GM18498 (cell line): ENCODE data around the gene MAP1LC3B2.

Experiments
- ATAC-seq: cut with Tn5 transposase; IDR thresholded peaks from one replicate; pipeline ENCODE4 v1.9.1; 2021; ENCODE audit warnings: mild to moderate bottlenecking, moderate library complexity; ENCODE audit not compliant: unreplicated experiment

Gene MAP1LC3B2

GRCh38 chr12:116591855-116592637, 32.9 kb downstream of the MAP1LC3B2 start:
- ATAC-seq = no peak

- no peak for ATAC-seq
Measured at GRCh38 chr12:116592731-116593130, 33.5 kb downstream of the MAP1LC3B2 start.

- no peak for ATAC-seq
Measured at GRCh38 chr12:116594325-116595038, 35.3 kb downstream of the MAP1LC3B2 start.

- no peak for ATAC-seq
Measured at GRCh38 chr12:116595186-116595585, 36.0 kb downstream of the MAP1LC3B2 start.

- ATAC-seq = no peak
Measured at GRCh38 chr12:116595672-116596071, 36.5 kb downstream of the MAP1LC3B2 start.

- no peak for ATAC-seq
Measured at GRCh38 chr12:116597886-116598285, 38.7 kb downstream of the MAP1LC3B2 start.

GRCh38 chr12:116598311-116599284, 39.4 kb downstream of the MAP1LC3B2 start:
- no peak for ATAC-seq

- no peak for ATAC-seq
Measured at GRCh38 chr12:116599285-116600136, 40.3 kb downstream of the MAP1LC3B2 start.

GRCh38 chr12:116600959-116601918, 42.1 kb downstream of the MAP1LC3B2 start:
- ATAC-seq = no peak

GRCh38 chr12:116601933-116602810, 43.0 kb downstream of the MAP1LC3B2 start:
- ATAC-seq = no peak

- no peak for ATAC-seq
Measured at GRCh38 chr12:116603546-116604177, 44.5 kb downstream of the MAP1LC3B2 start.

- ATAC-seq = no peak
Measured at GRCh38 chr12:116604178-116604895, 45.2 kb downstream of the MAP1LC3B2 start.

- no peak for ATAC-seq
Measured at GRCh38 chr12:116604951-116605641, 45.9 kb downstream of the MAP1LC3B2 start.

- no peak for ATAC-seq
Measured at GRCh38 chr12:116606397-116606796, 47.2 kb downstream of the MAP1LC3B2 start.

GRCh38 chr12:116607039-116607438, 47.9 kb downstream of the MAP1LC3B2 start:
- ATAC-seq = no peak
